ENCODE results near the gene OR51A2. TPM values are rescaled to one million over a fixed set of nuclear protein-coding genes. Genes with fewer than 3 reads are reported as not detected.

Gene OR51A2
- total and polyA plus RNA-seq, 2 of the 8 experiments (the other 6 are each of a cell fraction or from before 2014, with no cell fraction given), result not detected

- TF ChIP-seq CHD7 (IDR thresholded peaks at IDR 0.05; ENCODE audit: insufficient replicate concordance, low read length) (no peak), SIN3A (conservative IDR thresholded peaks at IDR 0.05 in 1 of 2, IDR thresholded peaks at IDR 0.05 in 1 of 2; ENCODE audit: low read depth in 1 of 2, low read length in 2 of 2) (no peak), BCL11A (IDR thresholded peaks at IDR 0.05; ENCODE audit: low read depth in 2 of 2, low read length in 2 of 2) (no peak), SP2 (IDR thresholded peaks at IDR 0.05; ENCODE audit: low read length) (no peak), ASH2L (IDR thresholded peaks at IDR 0.05; ENCODE audit: low read length) (no peak), PHF8 (conservative IDR thresholded peaks at IDR 0.05; ENCODE audit: low read depth, low read length) (no peak), ZNF274 (IDR thresholded peaks at IDR 0.05; ENCODE audit: borderline replicate concordance, extremely low read depth, low read length) (no peak), YY1 (IDR thresholded peaks at IDR 0.05; ENCODE audit: low read depth, low read length) (no peak), BRCA1 (IDR thresholded peaks at IDR 0.05; ENCODE audit: low read depth, low read length) (no peak), CREB1 (IDR thresholded peaks at IDR 0.05) (no peak), SIX5 (IDR thresholded peaks at IDR 0.05; ENCODE audit: low read depth, low read length) (no peak), CBX8 (IDR thresholded peaks at IDR 0.05; ENCODE audit: borderline replicate concordance, low read depth, low read length) (no peak), POLR2A (IDR thresholded peaks at IDR 0.05; ENCODE audit: control extremely low read depth in 1 of 2, low read depth in 2 of 2, low read length in 2 of 2) (no peak)
These were observed 28.9 kb downstream of the OR51A2 start (continued) for GRCh38 chr11:4926608-4927007.
